ENCODE results near the gene ORC5.

Gene ORC5

GRCh38 chr7:104098890-104099289 is 108.9 kb downstream of the ORC5 start:
- Histone ChIP-seq H3K36me3 (ENCODE audit: low read length) (no peaks in the 10 kb centered on the region), H4K20me1 (ENCODE audit: low read depth, low read length) (no peaks in the 10 kb centered on the region), H3K79me2 (ENCODE audit: insufficient read depth, low read length) (no peaks in the 10 kb centered on the region), H3K27me3 (ENCODE audit: low read length) (no peaks in the 10 kb centered on the region), H3K27ac (ENCODE audit: low read depth, low read length) (no peak overlapping the region), H3K9ac (ENCODE audit: low read length) (no peak overlapping the region), H3K4me3 (ENCODE audit: insufficient read depth, low read length, poor library complexity, severe bottlenecking) (no peak overlapping the region), H3K4me2 (ENCODE audit: low read depth, low read length, poor library complexity, severe bottlenecking) (no peak overlapping the region), H3F3A (ENCODE audit: insufficient read depth) (no peaks in the 10 kb centered on the region), H2AFZ (ENCODE audit: low read depth, low read length, severe bottlenecking) (no peak overlapping the region), H3K9me3 (ENCODE audit: insufficient read depth, low read length) (no peaks in the 10 kb centered on the region), H3K9me2 (replicated peaks; ENCODE audit: insufficient read depth, low read length) (no peaks in the 10 kb centered on the region)
- no peak for TF ChIP-seq EZH2phosphoT487 (conservative IDR thresholded peaks at IDR 0.05; ENCODE audit: low read length)
- no peak for TF ChIP-seq CTCF (IDR thresholded peaks at IDR 0.05; ENCODE audit: insufficient read depth, low read length, poor library complexity, severe bottlenecking)

GRCh38 chr7:104096683-104097082 is 111.1 kb downstream of the ORC5 start:
- H3K27me3 ChIP-seq (ENCODE audit: low read length): no peaks in the 10 kb centered on the region
- no peaks in the 10 kb centered on the region for H3K79me2 ChIP-seq (ENCODE audit: insufficient read depth, low read length)

GRCh38 chr7:104093127-104093526 is 114.7 kb downstream of the ORC5 start:
- Histone ChIP-seq H3K9ac (ENCODE audit: low read length) (no peak overlapping the region), H3K9me3 (ENCODE audit: insufficient read depth, low read length) (no peaks in the 10 kb centered on the region), H3F3A (ENCODE audit: insufficient read depth) (no peaks in the 10 kb centered on the region), H2AFZ (ENCODE audit: low read depth, low read length, severe bottlenecking) (no peak overlapping the region), H3K4me2 (ENCODE audit: low read depth, low read length, poor library complexity, severe bottlenecking) (no peak overlapping the region), H3K79me2 (ENCODE audit: insufficient read depth, low read length) (no peaks in the 10 kb centered on the region), H3K9me2 (replicated peaks; ENCODE audit: insufficient read depth, low read length) (no peaks in the 10 kb centered on the region), H3K36me3 (ENCODE audit: low read length) (no peaks in the 10 kb centered on the region), H3K27ac (ENCODE audit: low read depth, low read length) (no peak overlapping the region), H4K20me1 (ENCODE audit: low read depth, low read length) (no peaks in the 10 kb centered on the region), H3K27me3 (ENCODE audit: low read length) (no peaks in the 10 kb centered on the region), H3K4me3 (ENCODE audit: insufficient read depth, low read length, poor library complexity, severe bottlenecking) (no peak overlapping the region)
- TF ChIP-seq EZH2phosphoT487 (conservative IDR thresholded peaks at IDR 0.05; ENCODE audit: low read length) (no peak), CTCF (IDR thresholded peaks at IDR 0.05; ENCODE audit: insufficient read depth, low read length, poor library complexity, severe bottlenecking) (no peak)

More at GRCh38 chr7:104096683-104097082, 111.1 kb downstream of the ORC5 start:
- H2AFZ ChIP-seq (ENCODE audit: low read depth, low read length, severe bottlenecking): no peak overlapping the region
- no peak overlapping the region for H3K4me3 ChIP-seq (ENCODE audit: insufficient read depth, low read length, poor library complexity, severe bottlenecking)
- H3K4me2 ChIP-seq (ENCODE audit: low read depth, low read length, poor library complexity, severe bottlenecking): no peak overlapping the region
- H3K9ac ChIP-seq (ENCODE audit: low read length): no peak overlapping the region
- no peaks in the 10 kb centered on the region for H3K36me3 ChIP-seq (ENCODE audit: low read length)
- TF ChIP-seq CTCF (IDR thresholded peaks at IDR 0.05; ENCODE audit: insufficient read depth, low read length, poor library complexity, severe bottlenecking) (peak; percentile 35), EZH2phosphoT487 (conservative IDR thresholded peaks at IDR 0.05; ENCODE audit: low read length) (no peak)
- H3K9me3 ChIP-seq (ENCODE audit: insufficient read depth, low read length): no peaks in the 10 kb centered on the region
- no peak overlapping the region for H3K27ac ChIP-seq (ENCODE audit: low read depth, low read length)
- no peaks in the 10 kb centered on the region for H4K20me1 ChIP-seq (ENCODE audit: low read depth, low read length)
- H3K9me2 ChIP-seq (replicated peaks; ENCODE audit: insufficient read depth, low read length): no peaks in the 10 kb centered on the region
- no peaks in the 10 kb centered on the region for H3F3A ChIP-seq (ENCODE audit: insufficient read depth)

Data from SU-DHL-6 (cell line).